H1 (cell line): ENCODE data around the gene SLC6A17. TPM values are rescaled to one million over a fixed set of nuclear protein-coding genes. Genes with fewer than 3 reads are reported as not detected.

ENCODE experiments used
- CTCF ChIA-PET: fragments of 300-600 bp; sonication (Branson Sonifier 250); formaldehyde crosslinking; loops from one replicate; lab custom pipeline; 2021; ENCODE audit not compliant: partially characterized antibody; lab: Charles Lee
- POLR2A ChIA-PET: fragments of 300-600 bp; sonication (Branson Sonifier 250); formaldehyde crosslinking; loops from one replicate; lab custom pipeline; 2021; ENCODE audit warnings: inconsistent platforms; ENCODE audit not compliant: partially characterized antibody; lab: Charles Lee
- DNase-seq, 2 experiments: peaks; one replicate each; pipeline versions ENCODE4 v3.0.0 to v3.0.0-alpha.2; 2010 to 2022; ENCODE audit warnings: low spot score in 2 of 2, low read depth in 1 of 2, mixed read lengths in 1 of 2
- FAIRE-seq: peaks from 2 replicates; lab custom pipeline; 2011; peaks lifted over from hg19 to GRCh38; lab: Jason Lieb, UNC
- H2AFZ ChIP-seq: 2 replicates; pipeline ENCODE4 v1.8.1; 2012; ENCODE audit warnings: low read length, inconsistent platforms
- H2AK5ac ChIP-seq: 2 replicates; pipeline ENCODE4 v1.6.1; 2013; ENCODE audit warnings: low read depth, low read length
- H2BK120ac ChIP-seq: replicated peaks from 2 replicates; pipeline ENCODE3; 2013; ENCODE audit warnings: low read depth, low read length, inconsistent platforms
- H2BK12ac ChIP-seq: 2 replicates; pipeline ENCODE4 v1.6.1; 2013; ENCODE audit warnings: low read depth, low read length
- H2BK15ac ChIP-seq: 2 replicates; pipeline ENCODE4 v1.6.1; 2013; ENCODE audit warnings: low read length
- H2BK20ac ChIP-seq: 2 replicates; pipeline ENCODE4 v1.6.1; 2013; ENCODE audit warnings: low read length
- H2BK5ac ChIP-seq: 2 replicates; pipeline ENCODE4 v1.6.1; 2013; ENCODE audit warnings: low read depth, low read length
- H3K14ac ChIP-seq: 2 replicates; pipeline ENCODE4 v1.6.1; 2013; ENCODE audit warnings: inconsistent platforms; ENCODE audit not compliant: insufficient read length
- H3K18ac ChIP-seq: 2 replicates; pipeline ENCODE4 v1.6.1; 2013; ENCODE audit warnings: low read length; ENCODE audit errors: extremely low read depth
- H3K23ac ChIP-seq: 2 replicates; pipeline ENCODE4 v1.6.1; 2013; ENCODE audit warnings: inconsistent platforms; ENCODE audit not compliant: insufficient read length
- H3K23me2 ChIP-seq: 2 replicates; pipeline ENCODE4 v1.6.1; 2013; ENCODE audit warnings: low read depth, low read length
- H3K27ac ChIP-seq: 2 replicates; pipeline ENCODE4 v1.6.1; 2011; ENCODE audit warnings: low read depth, low read length, inconsistent platforms
- H3K27me3 ChIP-seq, 4 experiments: replicated peaks in 1 of 4; 1 replicate in 1 of 4; 2 replicates in 3 of 4; pipeline versions ENCODE4 v1.6.1 to v1.8.1; 2011 to 2013; ENCODE audit warnings: low read length in 3 of 4, mild to moderate bottlenecking in 3 of 4, inconsistent platforms in 2 of 4, mixed read lengths in 2 of 4, moderate library complexity in 1 of 4; ENCODE audit not compliant: control insufficient read depth in 3 of 4, insufficient read depth in 3 of 4; ENCODE audit errors: extremely low read depth in 1 of 4
- H3K36me3 ChIP-seq, 4 experiments: 2 replicates each; pipeline versions ENCODE4 v1.6.1 to v1.8.1; 2011 to 2013; ENCODE audit warnings: mild to moderate bottlenecking in 4 of 4, low read length in 3 of 4, moderate library complexity in 2 of 4, control low read depth in 1 of 4, inconsistent platforms in 1 of 4; ENCODE audit not compliant: insufficient read depth in 4 of 4, control insufficient read depth in 2 of 4
- H3K4ac ChIP-seq: replicated peaks from 2 replicates; pipeline ENCODE3; 2013; ENCODE audit warnings: low read length, low read depth, mixed read lengths, inconsistent platforms; ENCODE audit not compliant: insufficient read length
- H3K4me1 ChIP-seq, 4 experiments: replicated peaks in 1 of 4; 1 replicate in 1 of 4; 2 replicates in 3 of 4; pipeline versions ENCODE4 v1.6.1 to v1.8.1; 2011 to 2013; ENCODE audit warnings: low read length in 3 of 4, inconsistent platforms in 2 of 4, mixed read lengths in 1 of 4; ENCODE audit not compliant: insufficient read depth in 4 of 4, control insufficient read depth in 3 of 4
- H3K4me2 ChIP-seq, 2 experiments: 2 replicates each; pipeline versions ENCODE4 v1.6.1 to v1.8.1; 2011 to 2013; ENCODE audit warnings: low read depth in 2 of 2, low read length in 2 of 2, control low read depth in 1 of 2, inconsistent platforms in 1 of 2, mild to moderate bottlenecking in 1 of 2; ENCODE audit not compliant: insufficient read depth in 1 of 2
- H3K4me3 ChIP-seq, 4 experiments: fragments of 200-600, 300-600 bp in 1 of 4; sonication (generic), shearing (Covaris generic), sonication (Bioruptor Twin) in 1 of 4; 2 replicates each; pipeline versions ENCODE4 v1.5.1 to v1.8.1; 2011 to 2016; ENCODE audit warnings: low read length in 4 of 4, low read depth in 3 of 4, control low read depth in 2 of 4, inconsistent platforms in 2 of 4, mild to moderate bottlenecking in 2 of 4, mixed read lengths in 1 of 4, moderate library complexity in 1 of 4; ENCODE audit not compliant: insufficient read depth in 2 of 4; ENCODE audit errors: extremely low read depth in 1 of 4
- H3K56ac ChIP-seq: replicated peaks from 2 replicates; pipeline ENCODE3; 2013; ENCODE audit warnings: low read depth, mild to moderate bottlenecking, mixed read lengths, low read length, inconsistent platforms; ENCODE audit not compliant: insufficient read length
- H3K79me1 ChIP-seq: 2 replicates; pipeline ENCODE4 v1.6.1; 2013; ENCODE audit warnings: low read depth, low read length, control low read depth
- H3K79me2 ChIP-seq, 2 experiments: 2 replicates each; pipeline versions ENCODE4 v1.6.1 to v1.8.1; 2012 to 2013; ENCODE audit warnings: low read length in 2 of 2, mild to moderate bottlenecking in 2 of 2, inconsistent platforms in 1 of 2; ENCODE audit not compliant: insufficient read depth in 2 of 2, control insufficient read depth in 1 of 2
- H3K9ac ChIP-seq, 4 experiments: replicated peaks in 1 of 4; 1 replicate in 1 of 4; 2 replicates in 3 of 4; pipeline versions ENCODE4 v1.6.1 to v1.8.1; 2011 to 2013; ENCODE audit warnings: low read depth in 3 of 4, low read length in 3 of 4, control low read depth in 2 of 4, mild to moderate bottlenecking in 2 of 4, moderate library complexity in 2 of 4, inconsistent platforms in 1 of 4; ENCODE audit errors: extremely low read depth in 1 of 4
- H3K9me3 ChIP-seq, 2 experiments: 2 replicates each; pipeline versions ENCODE4 v1.6.1 to v1.8.1; 2012 to 2013; ENCODE audit warnings: mild to moderate bottlenecking in 2 of 2, moderate library complexity in 2 of 2, control low read depth in 1 of 2, inconsistent platforms in 1 of 2, low read depth in 1 of 2, low read length in 1 of 2, mixed read lengths in 1 of 2; ENCODE audit not compliant: insufficient read depth in 2 of 2
- H4K20me1 ChIP-seq, 2 experiments: replicated peaks in 1 of 2; 2 replicates each; pipeline versions ENCODE3 to v1.8.1; 2011 to 2013; ENCODE audit warnings: inconsistent platforms in 2 of 2, low read length in 2 of 2, mild to moderate bottlenecking in 1 of 2; ENCODE audit not compliant: insufficient read depth in 2 of 2, control insufficient read depth in 1 of 2
- H4K5ac ChIP-seq: 2 replicates; pipeline ENCODE4 v1.6.1; 2013; ENCODE audit warnings: low read length, low read depth, mixed read lengths, inconsistent platforms; ENCODE audit not compliant: insufficient read length
- H4K8ac ChIP-seq: 2 replicates; pipeline ENCODE4 v1.8.0; 2013; ENCODE audit warnings: mild to moderate bottlenecking, moderate library complexity, low read length, inconsistent platforms; ENCODE audit not compliant: insufficient read depth; ENCODE audit errors: extremely low read depth
- H4K91ac ChIP-seq: replicated peaks from 2 replicates; pipeline ENCODE3; 2013; ENCODE audit warnings: low read length, mixed read lengths, inconsistent platforms; ENCODE audit not compliant: insufficient read length
- ASH2L ChIP-seq: fragments of 200-600, 300-600 bp; sonication (generic); IDR thresholded peaks from one replicate; pipeline ENCODE4 v1.7.1; 2017; ENCODE audit warnings: low read length
- ATF2 ChIP-seq: IDR thresholded peaks from 2 replicates; pipeline ENCODE4 v1.6.1; 2012; ENCODE audit warnings: low read length, inconsistent platforms
- EP300 ChIP-seq, 2 experiments: IDR thresholded peaks; 1 replicate in 1 of 2; 2 replicates in 1 of 2; pipeline ENCODE4 v1.6.1; 2011 to 2012; ENCODE audit warnings: low read depth in 2 of 2, low read length in 2 of 2, mild to moderate bottlenecking in 2 of 2, borderline replicate concordance in 1 of 2, inconsistent platforms in 1 of 2, moderate library complexity in 1 of 2
- HDAC2 ChIP-seq, 2 experiments: fragments of 300-600 bp in 1 of 2; sonication (generic) in 1 of 2; IDR thresholded peaks; 2 replicates each; pipeline ENCODE4 v1.6.1; 2011 to 2012; ENCODE audit warnings: low read depth in 2 of 2, low read length in 2 of 2, mild to moderate bottlenecking in 2 of 2, moderate library complexity in 2 of 2, borderline replicate concordance in 1 of 2, inconsistent platforms in 1 of 2
- MAFK ChIP-seq: IDR thresholded peaks from 2 replicates; pipeline ENCODE4 v1.6.1; 2012; ENCODE audit warnings: low read depth, mild to moderate bottlenecking, improper control_type of control experiment, low read length
- SIRT6 ChIP-seq: IDR thresholded peaks from one replicate; pipeline ENCODE4 v1.7.1; 2012; ENCODE audit warnings: low read length, inconsistent platforms
- SP1 ChIP-seq: IDR thresholded peaks from 2 replicates; pipeline ENCODE4 v1.6.1; 2011; ENCODE audit warnings: low read depth, low read length
- TAF1 ChIP-seq: IDR thresholded peaks from 2 replicates; pipeline ENCODE4 v1.6.1; 2011; ENCODE audit warnings: mild to moderate bottlenecking, low read depth, low read length
- TAF7 ChIP-seq: optimal IDR thresholded peaks from 2 replicates; pipeline ENCODE3; 2011; ENCODE audit warnings: low read depth, mild to moderate bottlenecking, inconsistent platforms, low read length, moderate library complexity, borderline replicate concordance
- WGBS, 2 experiments: shearing (Covaris generic) in 1 of 2; methylation state at CpG; one replicate each; pipeline versions ENCODE4 v1.1.6 to v1.1.7; 2013 to 2015; ENCODE audit warnings: low lambda C conversion rate in 2 of 2, mixed read lengths in 2 of 2, inconsistent platforms in 1 of 2, low coverage in 1 of 2, missing lambda C conversion rate in 1 of 2; ENCODE audit not compliant: insufficient replicate concordance in 2 of 2, insufficient coverage in 1 of 2, insufficient read length in 1 of 2; ENCODE audit errors: extremely low coverage in 1 of 2, missing lambda C conversion rate in 1 of 2; 5-methylcytosine and 5-hydroxymethylcytosine counted together
- polyA plus RNA-seq, 7 experiments: library from polyadenylated mRNA; depleted of rRNA in 3 of 7; stranded (reverse) in 5 of 7; unstranded in 2 of 7; fragments of >200 nt in 5 of 7; fragments of 200-250 nt in 2 of 7; gene quantifications; 1 replicate in 5 of 7; 2 replicates in 1 of 7; 4 replicates in 1 of 7; pipeline versions ENCODE4 v1.2.1 to v1.2.3, GENCODE V29; 2011 to 2013; ENCODE audit warnings: missing spikeins in 2 of 7, mixed read lengths in 2 of 7
- total RNA-seq: library from RNA; stranded (reverse); fragmentation: NEBNext Ultra II Directional; extraction: Animal tissue kit (Norgen Biotek cat#: 25700); gene quantifications from 2 replicates; pipeline ENCODE4 v1.2.1, GENCODE V29; 2021

The SLC6A17 gene
- total and polyA plus RNA-seq, 2 of the 8 experiments (the other 6 are each of a cell fraction or from before 2014, with no cell fraction given) = 0.15 to 0.28 TPM

DNA sequence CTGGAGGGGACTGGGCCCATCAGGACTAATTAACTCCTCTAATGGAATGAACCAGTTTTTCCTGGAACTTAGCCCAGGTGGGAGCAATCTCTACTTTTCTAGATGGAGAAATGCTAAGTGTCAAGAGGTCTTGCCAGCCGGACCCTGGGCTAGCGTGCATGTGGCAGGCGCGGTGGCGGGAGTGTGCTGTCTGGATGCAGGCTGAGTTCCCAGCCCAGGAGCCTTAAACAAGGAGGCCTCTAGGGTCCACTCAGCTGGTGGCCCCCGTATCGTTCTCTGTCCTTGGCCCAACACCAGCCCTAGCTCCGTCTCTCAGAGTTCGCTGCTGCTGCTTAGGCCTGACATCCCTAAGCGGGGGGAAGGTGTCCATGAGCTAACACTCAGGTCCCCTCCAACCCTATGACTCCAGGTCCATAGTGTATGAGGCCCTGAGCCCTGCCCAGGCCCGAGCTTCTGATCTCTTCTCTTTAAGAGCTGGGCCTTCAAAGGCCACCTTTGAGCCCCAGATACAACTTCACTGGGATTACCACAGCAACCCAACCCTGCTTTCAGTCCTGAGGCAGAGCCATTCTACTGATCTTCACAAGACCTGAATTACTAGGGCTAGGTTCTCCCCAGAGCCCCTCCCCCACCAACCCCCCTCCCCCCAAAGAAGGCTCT is 56.1 kb downstream of the SLC6A17 start:
- Histone ChIP-seq H4K5ac (no peak overlapping the region), H4K8ac (no peak overlapping the region), H3K4me1 (peaks cover 5 to 11% (median 6%) of the 10 kb centered on the region in 4 experiments), H2BK120ac (no peak overlapping the region), H2AK5ac (no peak overlapping the region), H3K4me3 (no peak overlapping the region), H3K56ac (no peak overlapping the region), H2BK20ac (no peak overlapping the region), H3K9ac (no peak overlapping the region), H3K23me2 (peaks cover 14% of the 10 kb centered on the region; the same call in 1 of the 2 replicates), H4K91ac (no peak overlapping the region), H3K23ac (no peak overlapping the region), H4K20me1 (no peaks in the 10 kb centered on the region), H3K36me3 (no peaks in the 10 kb centered on the region), H3K4ac (no peak overlapping the region), H3K18ac (no peak overlapping the region), H3K79me1 (no peaks in the 10 kb centered on the region; the same call in 1 of the 2 replicates), H3K27me3 (peaks cover under 1 to 9% (median 7%) of the 10 kb centered on the region in 4 experiments), H2BK5ac (no peak overlapping the region), H3K4me2 (no peak overlapping the region), H3K9me3 (no peaks in the 10 kb centered on the region), H2BK15ac (no peak overlapping the region), H3K79me2 (no peaks in the 10 kb centered on the region), H3K27ac (no peak overlapping the region), H2AFZ (no peak overlapping the region), H2BK12ac (no peak overlapping the region), H3K14ac (no peak overlapping the region)
- FAIRE-seq (no peak), DNase-seq (no peak)
- TF ChIP-seq TAF1 (no peak), SIRT6 (no peak), SP1 (no peak), ASH2L (no peak), HDAC2 (IDR thresholded peaks at IDR 0.05; ENCODE audit: borderline replicate concordance in 1 of 2, low read depth in 2 of 2, low read length in 2 of 2) (no peak), MAFK (no peak), EP300 (IDR thresholded peaks at IDR 0.05; ENCODE audit: borderline replicate concordance in 1 of 2, low read depth in 2 of 2, low read length in 2 of 2) (no peak), TAF7 (no peak), ATF2 (no peak)
- 92% methylated on average over 11 of the region's 11 CpGs; no CpG with 5 or more reads in 1 of the 2 experiments for WGBS, 2 experiments
- ChIA-PET CTCF (interaction anchor here (0.8 to 19.1 kb wide), 29 partner anchors 9 to 290 kb away, joined by 3 to 1001 read pairs (median 11); partner anchors contain the start of genes LAMTOR5 and RBM15), POLR2A (interaction anchor here (1.0 to 3.9 kb wide), 4 partner anchors 15 to 289 kb away, joined by 3 to 12 read pairs (median 8); partner anchors contain the start of gene RBM15)
